GM20000 (cell line): ENCODE measurements around the gene ARID2.

Source experiments
- DNase-seq: peaks from one replicate; pipeline ENCODE4 v3.0.0; 2012; ENCODE audit warnings: low spot score
- TF ChIP-seq, protein P1 (sequence below): IDR thresholded peaks from 2 replicates; pipeline ENCODE4 v1.5.1; 2012; ENCODE audit warnings: mild to moderate bottlenecking, control low read depth; ENCODE audit errors: extremely low read depth, missing control alignments

ARID2 gene

DNA sequence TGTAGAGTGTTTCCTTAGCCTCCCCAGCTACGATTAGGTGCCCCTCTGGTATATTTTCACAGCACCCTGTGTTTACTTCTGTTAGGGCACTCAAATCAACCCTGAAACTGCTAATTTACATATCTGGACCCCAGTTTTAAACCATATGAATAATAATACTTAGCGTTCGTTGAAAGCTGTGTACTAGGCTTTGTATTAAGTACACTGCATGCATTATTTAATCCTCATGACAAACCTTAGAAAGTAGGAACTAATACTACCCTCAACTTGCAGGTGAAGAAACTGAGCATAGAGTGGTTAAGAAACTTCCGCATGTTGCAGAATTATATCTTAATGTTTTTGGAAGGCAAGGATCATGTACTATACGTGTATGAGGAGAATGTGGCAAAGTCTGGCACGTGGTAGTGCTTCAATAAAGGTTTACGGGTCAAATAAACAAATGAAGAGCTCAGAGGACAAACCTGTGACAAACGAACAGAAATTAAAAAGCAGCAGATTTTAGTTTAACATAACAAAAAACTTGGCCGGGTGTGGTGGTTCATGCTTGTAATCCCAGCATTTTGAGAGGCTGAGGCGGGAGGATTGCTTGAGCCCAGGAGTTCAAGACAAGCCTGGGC is 22.2 kb upstream of the ARID2 start:
- no peak for DNase-seq
- TF ChIP-seq, protein P1, sequence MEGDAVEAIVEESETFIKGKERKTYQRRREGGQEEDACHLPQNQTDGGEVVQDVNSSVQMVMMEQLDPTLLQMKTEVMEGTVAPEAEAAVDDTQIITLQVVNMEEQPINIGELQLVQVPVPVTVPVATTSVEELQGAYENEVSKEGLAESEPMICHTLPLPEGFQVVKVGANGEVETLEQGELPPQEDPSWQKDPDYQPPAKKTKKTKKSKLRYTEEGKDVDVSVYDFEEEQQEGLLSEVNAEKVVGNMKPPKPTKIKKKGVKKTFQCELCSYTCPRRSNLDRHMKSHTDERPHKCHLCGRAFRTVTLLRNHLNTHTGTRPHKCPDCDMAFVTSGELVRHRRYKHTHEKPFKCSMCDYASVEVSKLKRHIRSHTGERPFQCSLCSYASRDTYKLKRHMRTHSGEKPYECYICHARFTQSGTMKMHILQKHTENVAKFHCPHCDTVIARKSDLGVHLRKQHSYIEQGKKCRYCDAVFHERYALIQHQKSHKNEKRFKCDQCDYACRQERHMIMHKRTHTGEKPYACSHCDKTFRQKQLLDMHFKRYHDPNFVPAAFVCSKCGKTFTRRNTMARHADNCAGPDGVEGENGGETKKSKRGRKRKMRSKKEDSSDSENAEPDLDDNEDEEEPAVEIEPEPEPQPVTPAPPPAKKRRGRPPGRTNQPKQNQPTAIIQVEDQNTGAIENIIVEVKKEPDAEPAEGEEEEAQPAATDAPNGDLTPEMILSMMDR = no peak

DNA sequence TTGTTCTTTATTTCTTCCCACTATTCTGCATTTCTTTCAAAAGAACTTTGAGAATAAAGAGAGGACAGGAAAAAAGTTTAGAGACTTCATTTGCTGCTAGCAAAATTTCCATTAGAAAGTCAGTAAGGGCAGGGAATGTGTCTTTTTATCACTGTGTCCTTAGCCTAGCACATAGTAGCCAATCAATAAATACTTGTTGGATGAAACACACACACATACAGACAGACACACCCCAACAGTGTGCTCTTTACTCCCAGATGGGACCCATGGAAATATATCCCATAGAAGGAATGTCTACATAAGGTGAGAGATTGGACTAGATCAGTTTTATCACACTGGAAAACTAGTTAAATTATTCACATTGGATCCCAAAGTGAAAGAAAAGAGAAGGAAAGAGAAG is 21.1 kb upstream of the ARID2 start:
- TF ChIP-seq, protein P1 = no peak
- no peak for DNase-seq

DNA sequence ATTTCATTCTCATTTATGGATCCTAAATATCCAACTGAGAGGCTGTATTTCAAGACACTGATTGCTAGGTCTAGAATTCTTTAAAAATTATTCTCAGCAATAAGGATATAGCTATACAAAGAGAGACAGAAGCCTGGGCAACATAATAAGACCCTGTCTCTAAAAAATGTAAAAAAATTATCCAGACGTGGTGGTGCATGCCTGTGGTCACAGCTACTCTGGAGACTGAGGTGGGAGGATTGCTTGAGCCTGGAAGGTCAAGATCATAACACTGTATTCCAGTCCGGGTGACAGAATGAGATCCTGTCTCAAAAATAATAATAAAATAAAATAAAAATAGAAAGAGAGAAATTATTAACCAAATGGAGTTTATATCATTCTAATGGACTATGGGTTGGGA is 20.6 kb upstream of the ARID2 start:
- TF ChIP-seq, protein P1 = no peak
- DNase-seq = no peak

DNA sequence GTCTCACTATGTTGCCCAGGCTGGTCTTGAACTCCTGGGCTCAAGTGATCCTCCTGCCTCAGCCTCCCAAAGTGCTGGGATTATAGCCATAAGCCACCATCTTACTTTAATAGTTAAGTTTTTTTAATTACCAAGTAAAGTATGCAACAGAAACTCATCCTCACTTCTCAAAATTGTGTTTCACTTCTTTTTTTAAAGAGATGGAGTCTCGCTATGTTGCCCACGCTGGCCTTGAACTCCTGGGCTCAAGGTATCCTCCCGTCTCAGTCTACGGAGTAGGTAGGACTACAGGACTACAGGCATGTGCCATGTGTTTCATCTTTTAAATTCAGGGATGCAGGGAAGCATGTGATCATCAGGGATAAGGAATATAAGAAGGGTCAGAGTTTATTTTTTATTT is 17.2 kb upstream of the ARID2 start:
- DNase-seq = no peak

DNA sequence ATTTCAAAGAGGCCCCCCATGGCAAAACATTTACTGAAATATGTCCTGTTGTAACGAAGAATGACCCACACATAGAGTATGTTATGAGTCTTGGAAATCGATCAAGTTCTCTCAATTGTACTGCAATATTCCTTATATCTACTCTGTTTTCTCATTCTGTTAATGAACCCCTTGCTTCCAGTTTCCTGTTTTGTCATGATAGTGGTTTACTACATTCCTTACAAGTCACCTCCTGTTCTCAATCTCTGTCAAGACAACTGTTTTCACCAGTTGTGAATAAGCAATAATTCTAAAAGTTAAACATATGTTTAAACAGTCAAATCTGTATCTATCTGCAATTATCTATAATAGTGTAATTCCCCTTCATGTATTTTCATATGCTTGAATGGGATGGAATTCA is 16.4 kb upstream of the ARID2 start:
- no peak for DNase-seq

More for the DNA sequence above, 17.2 kb upstream of the ARID2 start:
- TF ChIP-seq, protein P1 = no peak

DNA sequence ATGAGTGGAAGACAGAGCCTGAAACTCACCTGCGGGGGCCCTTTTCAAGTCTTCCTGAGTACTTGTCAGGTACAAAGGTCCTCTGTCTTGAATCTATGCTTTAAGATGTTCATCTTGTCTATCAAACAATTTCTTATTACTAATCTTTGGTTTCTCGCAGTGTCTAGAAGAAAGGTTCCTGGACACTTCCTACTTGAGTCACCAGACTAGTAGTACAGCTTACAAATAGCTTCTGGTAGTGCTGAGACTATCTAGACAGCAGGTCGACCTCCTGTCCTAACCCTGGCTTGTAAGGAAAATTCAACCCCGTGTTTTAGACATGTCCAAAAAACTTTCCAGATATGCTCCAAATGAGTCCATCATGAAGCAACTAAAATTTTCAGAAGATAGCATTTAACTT is 11.2 kb upstream of the ARID2 start:
- TF ChIP-seq, protein P1 = no peak

More for the DNA sequence above, 16.4 kb upstream of the ARID2 start:
- TF ChIP-seq, protein P1 = no peak

DNA sequence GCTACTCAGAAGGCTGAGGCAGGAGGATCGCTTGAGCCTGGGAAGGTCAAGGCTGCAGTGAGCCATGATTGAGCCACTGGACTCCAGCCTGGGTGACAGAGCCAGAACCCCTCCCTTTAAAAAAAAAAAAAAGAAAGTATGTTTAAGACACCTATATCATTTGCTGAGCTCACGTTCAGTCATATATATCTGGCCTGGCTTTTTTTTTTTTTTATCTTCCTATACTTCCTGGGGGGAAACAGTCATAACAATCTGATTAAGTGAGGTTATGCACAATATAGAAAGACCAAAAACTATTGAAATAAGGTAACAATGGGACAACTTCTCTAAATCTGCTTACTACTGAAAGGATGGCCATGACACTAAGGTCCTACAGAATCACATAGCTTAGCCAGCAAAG is 9.4 kb upstream of the ARID2 start:
- TF ChIP-seq, protein P1 = no peak
- no peak for DNase-seq

More for the DNA sequence above, 11.2 kb upstream of the ARID2 start:
- DNase-seq = no peak
